Measurements from ENCODE around the gene CERT1.

CERT1 gene

GRCh38 chr5:75522542-75522941, 11.1 kb upstream of the CERT1 start:
- Histone ChIP-seq H3K27me3 (ENCODE audit: insufficient read depth, low read length, poor library complexity) (no peaks in the 10 kb centered on the region), H3K4me3 (ENCODE audit: low read depth in 1 of 2, low read length in 2 of 2) (no peak overlapping the region), H4K20me1 (ENCODE audit: insufficient read depth, low read length) (peaks cover 10% of the 10 kb centered on the region; the same call in 1 of the 2 replicates), H2AFZ (ENCODE audit: low read depth, low read length) (no peak overlapping the region), H3K36me3 (ENCODE audit: insufficient read depth, low read length) (no peaks in the 10 kb centered on the region), H3K9me3 (ENCODE audit: insufficient read depth, low read length, severe bottlenecking) (peaks cover 21% of the 10 kb centered on the region), H3K4me2 (ENCODE audit: insufficient read depth, low read length) (no peak overlapping the region), H3K27ac (ENCODE audit: low read length) (no peak overlapping the region), H3K9ac (ENCODE audit: low read depth, low read length) (no peak overlapping the region), H3K79me2 (ENCODE audit: insufficient read depth, low read length) (peaks cover 98% of the 10 kb centered on the region), H3K4me1 (ENCODE audit: insufficient read depth, low read length) (no peaks in the 10 kb centered on the region)
- ATAC-seq (ENCODE audit: insufficient read depth, low read depth) (no peak), DNase-seq (no peak)
- no peak for TF ChIP-seq CTCF (IDR thresholded peaks at IDR 0.05; ENCODE audit: borderline replicate concordance, extremely low read depth, low read length, poor library complexity, severe bottlenecking)
- TF ChIP-seq EZH2 (IDR thresholded peaks at IDR 0.05; ENCODE audit: borderline replicate concordance, low read depth, low read length, severe bottlenecking), result no peak

GRCh38 chr5:75522025-75522424, 10.6 kb upstream of the CERT1 start:
- no peak overlapping the region for H3K4me2 ChIP-seq (ENCODE audit: insufficient read depth, low read length)
- H3K4me3 ChIP-seq (ENCODE audit: low read depth in 1 of 2, low read length in 2 of 2), result no peak overlapping the region
- no peaks in the 10 kb centered on the region for H3K36me3 ChIP-seq (ENCODE audit: insufficient read depth, low read length)
- peaks cover 10% of the 10 kb centered on the region; the same call in 1 of the 2 replicates for H4K20me1 ChIP-seq (ENCODE audit: insufficient read depth, low read length)
- DNase-seq, result no peak
- no peaks in the 10 kb centered on the region for H3K27me3 ChIP-seq (ENCODE audit: insufficient read depth, low read length, poor library complexity)
- no peak for TF ChIP-seq EZH2 (IDR thresholded peaks at IDR 0.05; ENCODE audit: borderline replicate concordance, low read depth, low read length, severe bottlenecking)
- TF ChIP-seq CTCF (IDR thresholded peaks at IDR 0.05; ENCODE audit: borderline replicate concordance, extremely low read depth, low read length, poor library complexity, severe bottlenecking), result no peak
- peaks cover 21% of the 10 kb centered on the region for H3K9me3 ChIP-seq (ENCODE audit: insufficient read depth, low read length, severe bottlenecking)
- ATAC-seq (ENCODE audit: insufficient read depth, low read depth), result no peak
- no peak overlapping the region for H2AFZ ChIP-seq (ENCODE audit: low read depth, low read length)
- peaks cover 99% of the 10 kb centered on the region for H3K79me2 ChIP-seq (ENCODE audit: insufficient read depth, low read length)
- H3K27ac ChIP-seq (ENCODE audit: low read length), result no peak overlapping the region
- H3K4me1 ChIP-seq (ENCODE audit: insufficient read depth, low read length), result no peaks in the 10 kb centered on the region
- no peak overlapping the region for H3K9ac ChIP-seq (ENCODE audit: low read depth, low read length)

- Histone ChIP-seq H4K20me1 (ENCODE audit: insufficient read depth, low read length) (peaks cover 10% of the 10 kb centered on the region; the same call in 1 of the 2 replicates), H3K36me3 (ENCODE audit: insufficient read depth, low read length) (no peaks in the 10 kb centered on the region), H2AFZ (ENCODE audit: low read depth, low read length) (no peak overlapping the region), H3K4me2 (ENCODE audit: insufficient read depth, low read length) (no peak overlapping the region), H3K27ac (ENCODE audit: low read length) (no peak overlapping the region), H3K9ac (ENCODE audit: low read depth, low read length) (no peak overlapping the region), H3K9me3 (ENCODE audit: insufficient read depth, low read length, severe bottlenecking) (peaks cover 21% of the 10 kb centered on the region), H3K4me1 (ENCODE audit: insufficient read depth, low read length) (no peaks in the 10 kb centered on the region), H3K4me3 (ENCODE audit: low read depth in 1 of 2, low read length in 2 of 2) (no peak overlapping the region), H3K27me3 (ENCODE audit: insufficient read depth, low read length, poor library complexity) (no peaks in the 10 kb centered on the region), H3K79me2 (ENCODE audit: insufficient read depth, low read length) (peaks cover 99% of the 10 kb centered on the region)
- ATAC-seq (ENCODE audit: insufficient read depth, low read depth) (no peak), DNase-seq (no peak)
- TF ChIP-seq CTCF (IDR thresholded peaks at IDR 0.05; ENCODE audit: borderline replicate concordance, extremely low read depth, low read length, poor library complexity, severe bottlenecking) (no peak), EZH2 (IDR thresholded peaks at IDR 0.05; ENCODE audit: borderline replicate concordance, low read depth, low read length, severe bottlenecking) (no peak)
Measured at GRCh38 chr5:75521195-75521594, 9.8 kb upstream of the CERT1 start.

- H4K20me1 ChIP-seq (ENCODE audit: insufficient read depth, low read length), result peaks cover 10% of the 10 kb centered on the region; the same call in 1 of the 2 replicates
- no peaks in the 10 kb centered on the region for H3K36me3 ChIP-seq (ENCODE audit: insufficient read depth, low read length)
- H3K9me3 ChIP-seq (ENCODE audit: insufficient read depth, low read length, severe bottlenecking), result peaks cover 21% of the 10 kb centered on the region
- TF ChIP-seq EZH2 (IDR thresholded peaks at IDR 0.05; ENCODE audit: borderline replicate concordance, low read depth, low read length, severe bottlenecking) (no peak), CTCF (IDR thresholded peaks at IDR 0.05; ENCODE audit: borderline replicate concordance, extremely low read depth, low read length, poor library complexity, severe bottlenecking) (no peak)
- H3K4me2 ChIP-seq (ENCODE audit: insufficient read depth, low read length), result no peak overlapping the region
- peaks cover 4% of the 10 kb centered on the region; the same call in 1 of the 2 replicates for H3K4me1 ChIP-seq (ENCODE audit: insufficient read depth, low read length)
- DNase-seq (no peak), ATAC-seq (ENCODE audit: insufficient read depth, low read depth) (no peak)
- H3K9ac ChIP-seq (ENCODE audit: low read depth, low read length), result no peak overlapping the region
- H3K79me2 ChIP-seq (ENCODE audit: insufficient read depth, low read length), result peaks cover 99% of the 10 kb centered on the region
- H3K27me3 ChIP-seq (ENCODE audit: insufficient read depth, low read length, poor library complexity), result no peaks in the 10 kb centered on the region
- no peak overlapping the region for H3K27ac ChIP-seq (ENCODE audit: low read length)
- H2AFZ ChIP-seq (ENCODE audit: low read depth, low read length), result no peak overlapping the region
- no peak overlapping the region for H3K4me3 ChIP-seq (ENCODE audit: low read depth in 1 of 2, low read length in 2 of 2)
Measured at GRCh38 chr5:75519761-75520160, 8.3 kb upstream of the CERT1 start.

All from DND-41 (cell line).